IMR-90 (cell line): ENCODE data around the gene THSD7B.

Source experiments
- CHD1 ChIP-seq: IDR thresholded peaks from 2 replicates; pipeline ENCODE4 v1.6.1; 2012; ENCODE audit warnings: low read depth, low read length, improper control_type of control experiment
- CTCF ChIP-seq: conservative IDR thresholded peaks from 2 replicates; pipeline ENCODE4 v1.5.1; 2012; ENCODE audit warnings: mild to moderate bottlenecking, low read depth, low read length, improper control_type of control experiment
- ELK1 ChIP-seq: fragments of 150-350 bp; IDR thresholded peaks from 2 replicates; pipeline ENCODE4 v1.6.1; 2016; ENCODE audit warnings: low read depth, mild to moderate bottlenecking, low read length, moderate library complexity, borderline replicate concordance
- MXI1 ChIP-seq: IDR thresholded peaks from 2 replicates; pipeline ENCODE4 v1.6.1; 2012; ENCODE audit warnings: low read depth, mild to moderate bottlenecking, low read length, moderate library complexity, borderline replicate concordance
- NFE2L2 ChIP-seq: fragments of 150-350 bp; IDR thresholded peaks from 2 replicates; pipeline ENCODE4 v1.6.1; 2016; ENCODE audit warnings: low read depth, mild to moderate bottlenecking, low read length
- POLR2A ChIP-seq: IDR thresholded peaks from 2 replicates; pipeline ENCODE4 v1.6.1; 2012; ENCODE audit warnings: mild to moderate bottlenecking, low read depth, low read length
- RFX5 ChIP-seq: IDR thresholded peaks from 2 replicates; pipeline ENCODE4 v1.8.0; 2012; ENCODE audit warnings: low read depth, mild to moderate bottlenecking, low read length, moderate library complexity
- SMC3 ChIP-seq: fragments of 150-350 bp; IDR thresholded peaks from 2 replicates; pipeline ENCODE4 v1.6.1; 2016; ENCODE audit warnings: low read depth, mild to moderate bottlenecking, antibody characterized with exemption, low read length, moderate library complexity
- USF2 ChIP-seq: fragments of 150-350 bp; IDR thresholded peaks from 2 replicates; pipeline ENCODE4 v1.6.1; 2017; ENCODE audit warnings: mild to moderate bottlenecking, antibody characterized with exemption, low read length, low read depth

GRCh38 chr2:137379186-137379585 is 613.8 kb downstream of the THSD7B start:
- TF ChIP-seq SMC3 (no peak), POLR2A (no peak), CTCF (no peak), USF2 (no peak), CHD1 (no peak), ELK1 (no peak), RFX5 (no peak), NFE2L2 (no peak), MXI1 (no peak)
